ENCODE data around the gene GUK1.
A peak's percentile ranks its signal among the peaks of the same experiment; 100 is the strongest.

GRCh38 chr1:228101994-228102790, 37.9 kb upstream of the GUK1 start:
- TF ChIP-seq CTCF (conservative IDR thresholded peaks at IDR 0.05; ENCODE audit: low read depth, low read length) (0 out of 2 replicates have a peak, but pooled peaks have one; percentile 13), USF2 (IDR thresholded peaks at IDR 0.05; ENCODE audit: low read depth, low read length) (no peak), POLR2A (IDR thresholded peaks at IDR 0.05; ENCODE audit: low read depth, low read length) (peak; percentile 5; the same call in 1 of the 2 replicates), RFX5 (IDR thresholded peaks at IDR 0.05; ENCODE audit: low read depth, low read length) (no peak), CHD1 (IDR thresholded peaks at IDR 0.05; ENCODE audit: low read depth, low read length) (no peak), ELK1 (IDR thresholded peaks at IDR 0.05; ENCODE audit: borderline replicate concordance, low read depth, low read length) (no peak), RAD21 (IDR thresholded peaks at IDR 0.05; ENCODE audit: low read length) (no peak), BHLHE40 (IDR thresholded peaks at IDR 0.05; ENCODE audit: low read depth, low read length) (no peak), NFE2L2 (IDR thresholded peaks at IDR 0.05; ENCODE audit: low read depth, low read length) (no peak), FOS (IDR thresholded peaks at IDR 0.05; ENCODE audit: low read depth, low read length) (no peak)
